Uterus (tissue), 2 donors: ENCODE data around the gene CHST5.

Experiments used
- POLR2A ChIP-seq, 2 donors: fragments of 450-650 bp; IDR thresholded peaks; one replicate each; pipeline ENCODE4 v1.6.1; 2016; ENCODE audit warnings: antibody characterized with exemption in 2 of 2, mild to moderate bottlenecking in 1 of 2, moderate library complexity in 1 of 2
- TF ChIP-seq, protein P1 (sequence below), 4 experiments: fragments of 200-600 bp in 2 of 4; fragments of 450-650 bp in 2 of 4; sonication (generic) in 2 of 4; IDR thresholded peaks; one replicate each; pipeline ENCODE4 v1.5.1; 2016 to 2019; ENCODE audit warnings: antibody characterized with exemption in 4 of 4, mild to moderate bottlenecking in 2 of 4, moderate library complexity in 1 of 4

DNA sequence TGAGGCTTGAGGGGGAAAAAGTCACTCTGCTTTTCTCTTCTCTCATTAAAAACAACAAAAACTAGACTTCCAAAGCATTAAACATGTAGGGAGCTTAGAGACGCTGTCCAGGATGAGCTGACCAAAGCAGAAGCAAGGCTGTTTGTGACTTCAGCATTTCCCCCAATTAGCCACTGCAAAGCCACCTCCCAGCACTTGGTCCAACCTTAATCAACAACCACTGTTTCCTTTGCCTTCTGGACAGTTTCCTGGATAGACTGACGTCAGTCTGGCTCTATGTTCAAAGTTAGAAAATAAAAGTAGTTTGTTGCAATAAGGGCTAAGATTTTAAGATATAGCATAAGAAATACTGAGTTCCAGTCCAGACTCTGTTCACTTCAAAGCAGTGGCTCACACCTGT lies 17.0 kb upstream of the CHST5 start:
- TF ChIP-seq, protein P1, sequence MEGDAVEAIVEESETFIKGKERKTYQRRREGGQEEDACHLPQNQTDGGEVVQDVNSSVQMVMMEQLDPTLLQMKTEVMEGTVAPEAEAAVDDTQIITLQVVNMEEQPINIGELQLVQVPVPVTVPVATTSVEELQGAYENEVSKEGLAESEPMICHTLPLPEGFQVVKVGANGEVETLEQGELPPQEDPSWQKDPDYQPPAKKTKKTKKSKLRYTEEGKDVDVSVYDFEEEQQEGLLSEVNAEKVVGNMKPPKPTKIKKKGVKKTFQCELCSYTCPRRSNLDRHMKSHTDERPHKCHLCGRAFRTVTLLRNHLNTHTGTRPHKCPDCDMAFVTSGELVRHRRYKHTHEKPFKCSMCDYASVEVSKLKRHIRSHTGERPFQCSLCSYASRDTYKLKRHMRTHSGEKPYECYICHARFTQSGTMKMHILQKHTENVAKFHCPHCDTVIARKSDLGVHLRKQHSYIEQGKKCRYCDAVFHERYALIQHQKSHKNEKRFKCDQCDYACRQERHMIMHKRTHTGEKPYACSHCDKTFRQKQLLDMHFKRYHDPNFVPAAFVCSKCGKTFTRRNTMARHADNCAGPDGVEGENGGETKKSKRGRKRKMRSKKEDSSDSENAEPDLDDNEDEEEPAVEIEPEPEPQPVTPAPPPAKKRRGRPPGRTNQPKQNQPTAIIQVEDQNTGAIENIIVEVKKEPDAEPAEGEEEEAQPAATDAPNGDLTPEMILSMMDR (IDR thresholded peaks at IDR 0.05), result no peak
- TF ChIP-seq POLR2A (IDR thresholded peaks at IDR 0.05), result no peak
